Neural cell (in vitro differentiated cells): Measurements from ENCODE around the gene REM2. TPM values are rescaled to one million over a fixed set of nuclear protein-coding genes. Genes with fewer than 3 reads are reported as not detected.
A peak's percentile ranks its signal among the peaks of the same experiment; 100 is the strongest.

Experiments
- H2AFZ ChIP-seq: fragments of 200-600, 300-800 bp; sonication (generic), shearing (Covaris generic); 2 replicates; pipeline ENCODE4 v1.6.0; 2014; ENCODE audit warnings: low read depth, mild to moderate bottlenecking, antibody characterized with exemption, low read length, moderate library complexity
- H3F3A ChIP-seq: fragments of 200-600 bp; shearing (Covaris generic); 2 replicates; pipeline ENCODE4 v1.6.1; 2016; ENCODE audit warnings: mild to moderate bottlenecking, moderate library complexity, mixed read lengths, antibody characterized with exemption, low read length; ENCODE audit not compliant: insufficient read depth, poor library complexity, severe bottlenecking
- H3K27ac ChIP-seq: fragments of 200-600, 300-800 bp; sonication (generic), shearing (Covaris generic); 2 replicates; pipeline ENCODE4 v1.5.1; 2014; ENCODE audit warnings: mild to moderate bottlenecking, low read length, moderate library complexity
- H3K27me3 ChIP-seq: fragments of 300-800, 200-600 bp; sonication (generic), shearing (Covaris generic); 2 replicates; pipeline ENCODE4 v1.6.0; 2014; ENCODE audit warnings: mild to moderate bottlenecking, low read depth, low read length, moderate library complexity; ENCODE audit not compliant: insufficient read depth
- H3K36me3 ChIP-seq: fragments of 300-800, 200-600 bp; sonication (generic), shearing (Covaris generic); 2 replicates; pipeline ENCODE4 v1.5.1; 2014; ENCODE audit warnings: mild to moderate bottlenecking, antibody characterized with exemption, low read length, moderate library complexity; ENCODE audit not compliant: insufficient read depth
- H3K4me2 ChIP-seq: fragments of 300-800, 200-600 bp; sonication (generic), shearing (Covaris generic); 2 replicates; pipeline ENCODE4 v1.6.0; 2014; ENCODE audit warnings: mild to moderate bottlenecking, low read length
- H3K4me3 ChIP-seq: fragments of 300-800, 200-600 bp; sonication (generic), shearing (Covaris generic); 2 replicates; pipeline ENCODE4 v1.5.1; 2014; ENCODE audit warnings: mild to moderate bottlenecking, low read length, moderate library complexity
- H3K79me2 ChIP-seq: fragments of 200-600 bp; shearing (Covaris generic); replicated peaks from 2 replicates; pipeline ENCODE4 v1.6.0; 2014; ENCODE audit warnings: mild to moderate bottlenecking, low read length, moderate library complexity; ENCODE audit not compliant: insufficient read depth
- H3K9ac ChIP-seq: fragments of 300-800, 200-600 bp; sonication (generic), shearing (Covaris generic); 2 replicates; pipeline ENCODE4 v1.6.1; 2016; ENCODE audit warnings: mild to moderate bottlenecking, low read length, mixed read lengths
- H3K9me2 ChIP-seq: fragments of 200-600 bp; shearing (Covaris generic); 2 replicates; pipeline ENCODE4 v1.6.1; 2016; ENCODE audit warnings: mild to moderate bottlenecking, low read length, mixed read lengths; ENCODE audit not compliant: insufficient read depth
- H3K9me3 ChIP-seq: fragments of 200-600, 300-800 bp; sonication (generic), shearing (Covaris generic); 2 replicates; pipeline ENCODE4 v1.6.1; 2016; ENCODE audit warnings: mild to moderate bottlenecking, mixed run types, low read length, moderate library complexity, mixed read lengths
- H4K20me1 ChIP-seq: fragments of 200-600 bp; shearing (Covaris generic); 2 replicates; pipeline ENCODE4 v1.6.1; 2016; ENCODE audit warnings: mild to moderate bottlenecking, mixed run types; ENCODE audit not compliant: insufficient read depth
- EP300 ChIP-seq: fragments of 450-650 bp; conservative IDR thresholded peaks from 2 replicates; pipeline ENCODE4 v1.6.1; 2014; ENCODE audit warnings: antibody characterized with exemption, mild to moderate bottlenecking, moderate library complexity; ENCODE audit not compliant: poor library complexity, severe bottlenecking
- MXI1 ChIP-seq: fragments of 450-650 bp; conservative IDR thresholded peaks from 2 replicates; pipeline ENCODE4 v1.6.1; 2014; ENCODE audit warnings: antibody characterized with exemption, mild to moderate bottlenecking; ENCODE audit not compliant: poor library complexity, severe bottlenecking
- POLR2AphosphoS5 ChIP-seq: IDR thresholded peaks from 2 replicates; pipeline ENCODE4 v1.6.1; 2012
- RAD21 ChIP-seq: fragments of 450-650 bp; conservative IDR thresholded peaks from 2 replicates; pipeline ENCODE4 v1.6.1; 2014; ENCODE audit warnings: antibody characterized with exemption, mild to moderate bottlenecking, moderate library complexity
- TAF1 ChIP-seq: IDR thresholded peaks from 2 replicates; pipeline ENCODE4 v1.6.1; 2012; ENCODE audit warnings: low read depth
- polyA plus RNA-seq: library from polyadenylated mRNA; depleted of rRNA; stranded (reverse); fragments of >200 nt; gene quantifications from 2 replicates; pipeline ENCODE4 v1.2.3, GENCODE V29; 2014
- TF ChIP-seq, protein P1 (sequence below): fragments of 450-650 bp; IDR thresholded peaks from 2 replicates; pipeline ENCODE4 v1.5.1; 2014; ENCODE audit warnings: antibody characterized with exemption, mild to moderate bottlenecking, moderate library complexity; ENCODE audit not compliant: poor library complexity, severe bottlenecking
- TF ChIP-seq, protein P2 (sequence below): IDR thresholded peaks from 2 replicates; pipeline ENCODE4 v1.6.1; 2012; ENCODE audit warnings: borderline replicate concordance

Gene REM2
- polyA plus RNA-seq, 1 donor from 2014 or later: 28.6 TPM

DNA sequence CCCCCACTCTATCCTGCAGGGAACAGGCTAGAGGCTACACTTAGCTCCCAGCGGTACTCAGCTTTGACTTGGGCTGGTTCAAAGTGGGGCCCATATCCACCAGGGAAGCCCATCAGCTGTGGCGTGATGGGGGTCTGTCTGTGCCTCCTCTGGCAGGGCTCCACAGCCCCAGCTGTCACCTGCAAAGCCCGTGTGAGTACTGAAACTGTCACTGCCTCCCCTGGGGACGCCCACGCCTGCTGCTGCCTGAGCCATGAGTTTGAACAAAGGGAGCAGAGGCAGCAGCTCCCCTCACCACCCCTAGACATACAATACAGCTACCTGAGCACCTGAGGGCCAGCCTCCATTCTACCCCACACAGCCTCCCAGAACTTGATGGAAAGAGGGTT, 5.0 kb downstream of the REM2 start:
- no peak overlapping the region for H2AFZ ChIP-seq
- no peak overlapping the region for H3K4me2 ChIP-seq
- no peaks in the 10 kb centered on the region for H3K36me3 ChIP-seq
- peaks cover 29% of the 10 kb centered on the region for H3K79me2 ChIP-seq
- H3F3A ChIP-seq: peaks cover 8% of the 10 kb centered on the region
- H3K9ac ChIP-seq: peak overlapping the region; percentile 1
- no peaks in the 10 kb centered on the region for H3K27me3 ChIP-seq
- H3K9me2 ChIP-seq: no peaks in the 10 kb centered on the region
- peak overlapping the region; percentile 6 for H3K27ac ChIP-seq
- H3K4me3 ChIP-seq: peak overlapping the region; percentile 90
- no peaks in the 10 kb centered on the region for H4K20me1 ChIP-seq
- no peaks in the 10 kb centered on the region for H3K9me3 ChIP-seq
- no peak for TF ChIP-seq EP300
- TF ChIP-seq MXI1: no peak
- TF ChIP-seq, protein P1, sequence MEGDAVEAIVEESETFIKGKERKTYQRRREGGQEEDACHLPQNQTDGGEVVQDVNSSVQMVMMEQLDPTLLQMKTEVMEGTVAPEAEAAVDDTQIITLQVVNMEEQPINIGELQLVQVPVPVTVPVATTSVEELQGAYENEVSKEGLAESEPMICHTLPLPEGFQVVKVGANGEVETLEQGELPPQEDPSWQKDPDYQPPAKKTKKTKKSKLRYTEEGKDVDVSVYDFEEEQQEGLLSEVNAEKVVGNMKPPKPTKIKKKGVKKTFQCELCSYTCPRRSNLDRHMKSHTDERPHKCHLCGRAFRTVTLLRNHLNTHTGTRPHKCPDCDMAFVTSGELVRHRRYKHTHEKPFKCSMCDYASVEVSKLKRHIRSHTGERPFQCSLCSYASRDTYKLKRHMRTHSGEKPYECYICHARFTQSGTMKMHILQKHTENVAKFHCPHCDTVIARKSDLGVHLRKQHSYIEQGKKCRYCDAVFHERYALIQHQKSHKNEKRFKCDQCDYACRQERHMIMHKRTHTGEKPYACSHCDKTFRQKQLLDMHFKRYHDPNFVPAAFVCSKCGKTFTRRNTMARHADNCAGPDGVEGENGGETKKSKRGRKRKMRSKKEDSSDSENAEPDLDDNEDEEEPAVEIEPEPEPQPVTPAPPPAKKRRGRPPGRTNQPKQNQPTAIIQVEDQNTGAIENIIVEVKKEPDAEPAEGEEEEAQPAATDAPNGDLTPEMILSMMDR: no peak
- TF ChIP-seq TAF1: no peak
- TF ChIP-seq, protein P2, sequence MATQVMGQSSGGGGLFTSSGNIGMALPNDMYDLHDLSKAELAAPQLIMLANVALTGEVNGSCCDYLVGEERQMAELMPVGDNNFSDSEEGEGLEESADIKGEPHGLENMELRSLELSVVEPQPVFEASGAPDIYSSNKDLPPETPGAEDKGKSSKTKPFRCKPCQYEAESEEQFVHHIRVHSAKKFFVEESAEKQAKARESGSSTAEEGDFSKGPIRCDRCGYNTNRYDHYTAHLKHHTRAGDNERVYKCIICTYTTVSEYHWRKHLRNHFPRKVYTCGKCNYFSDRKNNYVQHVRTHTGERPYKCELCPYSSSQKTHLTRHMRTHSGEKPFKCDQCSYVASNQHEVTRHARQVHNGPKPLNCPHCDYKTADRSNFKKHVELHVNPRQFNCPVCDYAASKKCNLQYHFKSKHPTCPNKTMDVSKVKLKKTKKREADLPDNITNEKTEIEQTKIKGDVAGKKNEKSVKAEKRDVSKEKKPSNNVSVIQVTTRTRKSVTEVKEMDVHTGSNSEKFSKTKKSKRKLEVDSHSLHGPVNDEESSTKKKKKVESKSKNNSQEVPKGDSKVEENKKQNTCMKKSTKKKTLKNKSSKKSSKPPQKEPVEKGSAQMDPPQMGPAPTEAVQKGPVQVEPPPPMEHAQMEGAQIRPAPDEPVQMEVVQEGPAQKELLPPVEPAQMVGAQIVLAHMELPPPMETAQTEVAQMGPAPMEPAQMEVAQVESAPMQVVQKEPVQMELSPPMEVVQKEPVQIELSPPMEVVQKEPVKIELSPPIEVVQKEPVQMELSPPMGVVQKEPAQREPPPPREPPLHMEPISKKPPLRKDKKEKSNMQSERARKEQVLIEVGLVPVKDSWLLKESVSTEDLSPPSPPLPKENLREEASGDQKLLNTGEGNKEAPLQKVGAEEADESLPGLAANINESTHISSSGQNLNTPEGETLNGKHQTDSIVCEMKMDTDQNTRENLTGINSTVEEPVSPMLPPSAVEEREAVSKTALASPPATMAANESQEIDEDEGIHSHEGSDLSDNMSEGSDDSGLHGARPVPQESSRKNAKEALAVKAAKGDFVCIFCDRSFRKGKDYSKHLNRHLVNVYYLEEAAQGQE: no peak
- no peak for TF ChIP-seq RAD21
- no peak for TF ChIP-seq POLR2AphosphoS5

DNA sequence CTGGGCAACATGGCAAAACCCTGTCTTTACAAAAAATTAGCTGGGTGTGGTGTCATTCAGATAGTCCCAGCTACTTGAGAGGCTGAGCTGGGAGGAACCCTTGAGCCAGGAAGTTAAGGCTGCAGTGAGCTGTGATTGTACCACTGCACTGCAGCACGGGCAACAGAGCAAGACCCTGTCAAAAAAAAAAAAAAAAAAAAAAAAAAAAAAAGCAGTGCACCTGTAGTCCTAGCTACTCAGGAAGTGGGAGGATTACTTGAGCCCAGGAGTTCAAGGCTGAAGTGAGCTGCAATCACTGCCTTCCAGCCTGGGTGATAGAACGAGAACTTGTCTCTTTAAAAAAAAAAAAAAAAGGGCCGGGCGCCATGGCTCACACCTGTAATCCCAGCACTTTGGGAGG, 5.6 kb downstream of the REM2 start:
- no peaks in the 10 kb centered on the region for H4K20me1 ChIP-seq
- H3K27me3 ChIP-seq: no peaks in the 10 kb centered on the region
- H3K79me2 ChIP-seq: peaks cover 24% of the 10 kb centered on the region
- TF ChIP-seq, protein P2: no peak
- TF ChIP-seq, protein P1: no peak
- no peaks in the 10 kb centered on the region for H3K9me3 ChIP-seq
- no peaks in the 10 kb centered on the region for H3K9me2 ChIP-seq
- H3K4me3 ChIP-seq: no peak overlapping the region
- H3K27ac ChIP-seq: no peak overlapping the region
- no peak overlapping the region for H3K9ac ChIP-seq
- H3K4me2 ChIP-seq: no peak overlapping the region
- peaks cover 4% of the 10 kb centered on the region for H3F3A ChIP-seq
- no peaks in the 10 kb centered on the region for H3K36me3 ChIP-seq
- H2AFZ ChIP-seq: no peak overlapping the region
